ENCODE measurements around the gene ZNF730.

ZNF730 gene
- long read RNA-seq: 0 reads

DNA sequence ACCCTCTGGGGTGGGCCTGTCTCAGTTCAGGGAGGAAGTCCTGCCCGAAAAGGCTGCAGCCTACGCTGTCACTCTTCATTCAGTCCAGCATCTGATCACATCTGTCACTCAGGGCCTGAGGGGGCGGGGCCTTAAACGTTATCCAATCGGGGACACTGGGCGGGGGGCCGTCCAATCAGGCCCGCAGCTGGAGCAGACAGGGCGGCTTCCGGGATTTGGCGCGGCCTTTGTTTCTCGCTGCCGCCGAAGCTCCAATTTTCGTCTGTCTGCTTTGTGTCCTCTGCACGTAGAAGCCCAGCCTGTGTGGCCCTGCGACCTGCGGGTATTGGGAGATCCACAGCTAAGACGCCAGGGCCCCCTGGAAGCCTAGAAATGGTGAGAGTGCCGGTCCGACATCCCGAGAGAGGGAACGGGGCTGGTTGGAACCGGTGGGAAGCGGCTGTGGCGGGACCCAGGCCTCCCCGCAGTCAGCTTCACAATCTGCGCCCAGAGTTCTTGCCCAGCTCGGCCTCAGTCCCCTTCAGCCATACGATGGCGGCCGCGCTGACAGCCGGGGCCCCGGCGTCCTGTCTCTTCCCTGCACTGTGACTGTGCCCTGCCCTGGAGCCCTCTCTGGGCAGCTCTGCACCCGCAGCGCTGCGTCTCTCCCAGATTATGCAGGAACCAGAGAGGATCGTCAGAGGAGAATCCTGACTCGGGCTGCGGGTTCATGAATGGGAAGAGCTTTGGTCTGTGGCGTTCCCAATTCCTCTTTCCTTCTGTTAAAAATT lies at the start of gene ZNF730:
TSS of gene ZNF730 (plus strand) at position 224 of the 770 bp plus-strand sequence. CDS start at position 373, 149 bp downstream.
- TF ChIP-seq POLR2AphosphoS5 (IDR thresholded peaks at IDR 0.05; ENCODE audit: low read depth) (no peak), GABPA (IDR thresholded peaks at IDR 0.05; ENCODE audit: low read depth) (no peak), SPI1 (IDR thresholded peaks at IDR 0.05; ENCODE audit: borderline replicate concordance, low read depth) (no peak)
- TF ChIP-seq, protein P1, sequence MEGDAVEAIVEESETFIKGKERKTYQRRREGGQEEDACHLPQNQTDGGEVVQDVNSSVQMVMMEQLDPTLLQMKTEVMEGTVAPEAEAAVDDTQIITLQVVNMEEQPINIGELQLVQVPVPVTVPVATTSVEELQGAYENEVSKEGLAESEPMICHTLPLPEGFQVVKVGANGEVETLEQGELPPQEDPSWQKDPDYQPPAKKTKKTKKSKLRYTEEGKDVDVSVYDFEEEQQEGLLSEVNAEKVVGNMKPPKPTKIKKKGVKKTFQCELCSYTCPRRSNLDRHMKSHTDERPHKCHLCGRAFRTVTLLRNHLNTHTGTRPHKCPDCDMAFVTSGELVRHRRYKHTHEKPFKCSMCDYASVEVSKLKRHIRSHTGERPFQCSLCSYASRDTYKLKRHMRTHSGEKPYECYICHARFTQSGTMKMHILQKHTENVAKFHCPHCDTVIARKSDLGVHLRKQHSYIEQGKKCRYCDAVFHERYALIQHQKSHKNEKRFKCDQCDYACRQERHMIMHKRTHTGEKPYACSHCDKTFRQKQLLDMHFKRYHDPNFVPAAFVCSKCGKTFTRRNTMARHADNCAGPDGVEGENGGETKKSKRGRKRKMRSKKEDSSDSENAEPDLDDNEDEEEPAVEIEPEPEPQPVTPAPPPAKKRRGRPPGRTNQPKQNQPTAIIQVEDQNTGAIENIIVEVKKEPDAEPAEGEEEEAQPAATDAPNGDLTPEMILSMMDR (IDR thresholded peaks at IDR 0.05; ENCODE audit: insufficient read depth, low read length): no peak
- Histone ChIP-seq H3K4me3 (replicated peaks; ENCODE audit: insufficient read depth, low read length) (no peak within 1 kb of the TSS), H3K27me3 (ENCODE audit: insufficient read depth, poor library complexity, severe bottlenecking) (no peaks in the 10 kb centered on the region), H3K27ac (replicated peaks) (no peak within 1 kb of the TSS)
- DNase-seq (ENCODE audit: low read depth in 1 of 2, low spot score in 1 of 2): no peak

DNA sequence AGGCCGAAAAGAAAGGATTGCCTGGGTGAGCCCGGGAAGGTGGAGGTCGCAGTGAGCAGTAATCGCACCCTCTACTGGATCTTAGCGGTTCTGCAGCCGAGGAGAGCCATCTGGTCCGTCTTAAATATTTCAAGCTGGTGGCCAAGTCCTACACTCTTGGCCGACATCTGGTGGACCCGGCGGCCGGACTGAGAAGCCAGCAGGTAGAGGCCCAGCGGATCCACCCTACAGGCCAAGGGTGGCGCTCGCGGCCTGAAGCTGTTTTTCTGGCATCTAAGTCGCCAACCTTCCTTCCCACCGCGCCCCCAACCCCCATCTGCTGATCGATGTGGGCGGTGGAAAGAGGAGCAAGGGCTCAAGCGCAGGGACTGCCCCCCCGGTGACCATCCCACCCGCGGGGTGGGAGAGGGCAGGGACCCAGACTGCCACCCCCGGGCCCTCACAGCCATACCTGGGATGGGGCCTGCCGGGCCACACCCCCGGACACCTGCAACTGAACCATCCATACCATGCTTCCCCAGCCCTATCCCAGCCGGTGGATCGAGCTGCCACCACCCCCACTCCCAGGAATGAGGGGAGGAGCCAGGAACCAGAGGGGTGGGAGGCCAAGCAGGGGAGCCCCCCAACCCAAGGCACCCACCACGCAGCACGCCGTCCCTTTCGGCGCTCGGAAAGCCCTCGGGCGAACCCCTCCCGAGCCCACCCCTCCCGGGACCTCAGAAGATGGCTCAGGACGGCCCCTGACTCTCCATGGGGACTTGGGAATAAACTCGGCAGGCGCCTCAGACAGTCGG lies 46.3 kb upstream of the ZNF730 start:
- Histone ChIP-seq H3K27me3 (ENCODE audit: insufficient read depth, poor library complexity, severe bottlenecking) (no peaks in the 10 kb centered on the region), H3K27ac (replicated peaks) (no peak overlapping the region), H3K4me3 (replicated peaks; ENCODE audit: insufficient read depth, low read length) (no peak overlapping the region)
- TF ChIP-seq POLR2AphosphoS5 (IDR thresholded peaks at IDR 0.05; ENCODE audit: low read depth): no peak
- TF ChIP-seq SPI1 (IDR thresholded peaks at IDR 0.05; ENCODE audit: borderline replicate concordance, low read depth): no peak
- TF ChIP-seq GABPA (IDR thresholded peaks at IDR 0.05; ENCODE audit: low read depth): no peak
- TF ChIP-seq, protein P1 (IDR thresholded peaks at IDR 0.05; ENCODE audit: insufficient read depth, low read length): no peak
- TF ChIP-seq, protein P2, sequence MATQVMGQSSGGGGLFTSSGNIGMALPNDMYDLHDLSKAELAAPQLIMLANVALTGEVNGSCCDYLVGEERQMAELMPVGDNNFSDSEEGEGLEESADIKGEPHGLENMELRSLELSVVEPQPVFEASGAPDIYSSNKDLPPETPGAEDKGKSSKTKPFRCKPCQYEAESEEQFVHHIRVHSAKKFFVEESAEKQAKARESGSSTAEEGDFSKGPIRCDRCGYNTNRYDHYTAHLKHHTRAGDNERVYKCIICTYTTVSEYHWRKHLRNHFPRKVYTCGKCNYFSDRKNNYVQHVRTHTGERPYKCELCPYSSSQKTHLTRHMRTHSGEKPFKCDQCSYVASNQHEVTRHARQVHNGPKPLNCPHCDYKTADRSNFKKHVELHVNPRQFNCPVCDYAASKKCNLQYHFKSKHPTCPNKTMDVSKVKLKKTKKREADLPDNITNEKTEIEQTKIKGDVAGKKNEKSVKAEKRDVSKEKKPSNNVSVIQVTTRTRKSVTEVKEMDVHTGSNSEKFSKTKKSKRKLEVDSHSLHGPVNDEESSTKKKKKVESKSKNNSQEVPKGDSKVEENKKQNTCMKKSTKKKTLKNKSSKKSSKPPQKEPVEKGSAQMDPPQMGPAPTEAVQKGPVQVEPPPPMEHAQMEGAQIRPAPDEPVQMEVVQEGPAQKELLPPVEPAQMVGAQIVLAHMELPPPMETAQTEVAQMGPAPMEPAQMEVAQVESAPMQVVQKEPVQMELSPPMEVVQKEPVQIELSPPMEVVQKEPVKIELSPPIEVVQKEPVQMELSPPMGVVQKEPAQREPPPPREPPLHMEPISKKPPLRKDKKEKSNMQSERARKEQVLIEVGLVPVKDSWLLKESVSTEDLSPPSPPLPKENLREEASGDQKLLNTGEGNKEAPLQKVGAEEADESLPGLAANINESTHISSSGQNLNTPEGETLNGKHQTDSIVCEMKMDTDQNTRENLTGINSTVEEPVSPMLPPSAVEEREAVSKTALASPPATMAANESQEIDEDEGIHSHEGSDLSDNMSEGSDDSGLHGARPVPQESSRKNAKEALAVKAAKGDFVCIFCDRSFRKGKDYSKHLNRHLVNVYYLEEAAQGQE (IDR thresholded peaks at IDR 0.05; ENCODE audit: insufficient replicate concordance, low read depth): no peak
- DNase-seq (ENCODE audit: low read depth in 1 of 2, low spot score in 1 of 2): no peak

DNA sequence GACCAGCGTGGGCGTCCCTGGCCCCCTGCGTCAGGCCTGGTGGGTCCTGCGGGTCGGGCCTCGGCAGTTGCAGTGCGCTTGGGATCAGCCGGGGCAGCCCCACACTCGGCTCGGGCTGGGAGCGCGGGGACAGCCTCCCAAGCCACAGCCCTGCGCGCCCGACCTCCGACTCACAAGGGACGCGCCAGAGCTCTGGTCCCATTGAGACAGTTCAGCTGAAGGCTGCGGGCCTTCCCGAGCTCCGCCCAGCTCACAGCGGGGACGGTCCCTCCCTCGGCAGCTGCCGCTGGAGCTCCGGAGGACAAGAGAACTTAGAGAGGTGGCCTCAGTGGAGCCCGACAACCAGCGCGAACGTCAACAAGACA lies 45.7 kb upstream of the ZNF730 start:
- Histone ChIP-seq H3K4me3 (replicated peaks; ENCODE audit: insufficient read depth, low read length) (no peak overlapping the region), H3K27ac (replicated peaks) (no peak overlapping the region), H3K27me3 (ENCODE audit: insufficient read depth, poor library complexity, severe bottlenecking) (no peaks in the 10 kb centered on the region)
- TF ChIP-seq GABPA (IDR thresholded peaks at IDR 0.05; ENCODE audit: low read depth) (no peak), SPI1 (IDR thresholded peaks at IDR 0.05; ENCODE audit: borderline replicate concordance, low read depth) (no peak), POLR2AphosphoS5 (IDR thresholded peaks at IDR 0.05; ENCODE audit: low read depth) (no peak)
- TF ChIP-seq, protein P2 (IDR thresholded peaks at IDR 0.05; ENCODE audit: insufficient replicate concordance, low read depth): no peak
- TF ChIP-seq, protein P1 (IDR thresholded peaks at IDR 0.05; ENCODE audit: insufficient read depth, low read length): no peak
- DNase-seq (ENCODE audit: low read depth in 1 of 2, low spot score in 1 of 2): no peak

Measured in HL-60 (cell line).